HL-60 (cell line): Measurements from ENCODE around the gene SLC9A1.

Source experiments
- DNase-seq, 2 experiments: peaks; one replicate each; pipeline ENCODE4 v3.0.0-alpha.2; 2010 to 2020; ENCODE audit warnings: low read depth in 1 of 2, low spot score in 1 of 2
- H3K27ac ChIP-seq: fragments of 250-450 bp; sonication (Bioruptor Pico); replicated peaks from 2 replicates; pipeline ENCODE4 v1.5.1; 2020; ENCODE audit warnings: mild to moderate bottlenecking, moderate library complexity
- H3K27me3 ChIP-seq: fragments of 250-450 bp; sonication (Bioruptor Pico); 2 replicates; pipeline ENCODE4 v1.5.1; 2021; ENCODE audit warnings: mild to moderate bottlenecking, moderate library complexity; ENCODE audit not compliant: insufficient read depth, poor library complexity, severe bottlenecking
- H3K4me3 ChIP-seq: replicated peaks from 2 replicates; pipeline ENCODE4 v1.5.1; 2011; ENCODE audit warnings: mild to moderate bottlenecking, control low read depth, low read length; ENCODE audit not compliant: insufficient read depth
- CTCF ChIP-seq: IDR thresholded peaks from one replicate; pipeline ENCODE4 v1.5.1; 2011; ENCODE audit warnings: low read length, control low read depth, inconsistent platforms; ENCODE audit not compliant: insufficient read depth
- GABPA ChIP-seq: IDR thresholded peaks from 2 replicates; pipeline ENCODE4 v1.6.1; 2012; ENCODE audit warnings: low read depth
- POLR2AphosphoS5 ChIP-seq: IDR thresholded peaks from 2 replicates; pipeline ENCODE4 v1.6.1; 2012; ENCODE audit warnings: low read depth
- REST ChIP-seq: IDR thresholded peaks from 2 replicates; pipeline ENCODE4 v1.6.1; 2012; ENCODE audit warnings: low read depth; ENCODE audit not compliant: insufficient replicate concordance
- SPI1 ChIP-seq: IDR thresholded peaks from 2 replicates; pipeline ENCODE4 v1.6.1; 2012; ENCODE audit warnings: low read depth, mild to moderate bottlenecking, borderline replicate concordance

Gene SLC9A1

GRCh38 chr1:27116697-27117096, 38.2 kb downstream of the SLC9A1 start:
- Histone ChIP-seq H3K27me3 (no peaks in the 10 kb centered on the region), H3K27ac (peak overlapping the region; percentile 55), H3K4me3 (no peak overlapping the region)
- peak; percentile 96 to 97 for DNase-seq
- TF ChIP-seq SPI1 = peak; percentile 100
- peak; percentile 77 for TF ChIP-seq REST
- no peak for TF ChIP-seq CTCF
- TF ChIP-seq POLR2AphosphoS5 = peak; percentile 89

GRCh38 chr1:27116232-27116631, 38.7 kb downstream of the SLC9A1 start:
- H3K4me3 ChIP-seq = no peak overlapping the region
- peak overlapping the region; percentile 55 for H3K27ac ChIP-seq
- H3K27me3 ChIP-seq = no peaks in the 10 kb centered on the region
- TF ChIP-seq SPI1 (no peak), CTCF (no peak)
- peak; percentile 68 to 81 for DNase-seq

- Histone ChIP-seq H3K27ac (0 out of 2 replicates have a peak overlapping the region, but pooled peaks have one; percentile 8), H3K27me3 (no peaks in the 10 kb centered on the region), H3K4me3 (no peak overlapping the region)
- DNase-seq = no peak
- no peak for TF ChIP-seq CTCF
- no peak for TF ChIP-seq REST
- TF ChIP-seq SPI1 = no peak
- no peak for TF ChIP-seq POLR2AphosphoS5
- no peak for TF ChIP-seq GABPA
Observed at GRCh38 chr1:27114546-27114945, 40.4 kb downstream of the SLC9A1 start.

GRCh38 chr1:27113861-27114260, 41.1 kb downstream of the SLC9A1 start:
- Histone ChIP-seq H3K4me3 (no peak overlapping the region), H3K27me3 (no peaks in the 10 kb centered on the region), H3K27ac (no peak overlapping the region)
- DNase-seq = no peak
- no peak for TF ChIP-seq GABPA
